ENCODE results near the gene CPNE4.
"Not testable (repeated sequence)": the region's sequence is repeated elsewhere in the genome, so short reads cannot be mapped to it uniquely, and the experiment has no call there.

CPNE4 gene

DNA sequence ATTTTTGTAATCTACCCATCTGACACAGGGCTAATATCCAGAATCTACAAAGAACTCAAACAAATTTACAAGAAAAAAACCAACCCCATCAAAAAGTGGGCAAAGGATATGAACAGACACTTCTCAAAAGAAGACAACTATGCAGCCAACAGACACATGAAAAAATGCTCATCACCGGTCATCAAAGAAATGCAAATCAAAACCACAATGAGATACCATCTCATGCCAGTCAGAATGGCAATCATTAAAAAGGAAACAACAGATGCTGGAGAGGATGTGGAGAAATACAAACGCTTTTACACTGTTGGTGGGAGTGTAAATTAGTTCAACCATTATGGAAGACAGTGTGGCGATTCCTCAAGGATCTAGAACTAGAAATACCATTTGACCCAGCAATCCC, 548.3 kb downstream of the CPNE4 start:
- not testable (repeated sequence) for H3K27ac ChIP-seq (ENCODE audit: low read depth, low read length); H3K9ac ChIP-seq (ENCODE audit: low read depth in 1 of 2, low read length in 2 of 2); H3K9me3 ChIP-seq (ENCODE audit: control insufficient read depth in 1 of 2, low read length in 2 of 2); H3K27me3 ChIP-seq (ENCODE audit: control insufficient read depth in 1 of 2, insufficient read depth in 2 of 2, low read length in 2 of 2); H3K4me3 ChIP-seq (ENCODE audit: low read depth in 1 of 2, low read length in 2 of 2); H3K4me1 ChIP-seq (ENCODE audit: control insufficient read depth in 1 of 2, insufficient read depth in 2 of 2, low read length in 2 of 2)
- peaks cover 0 to 38% of the 10 kb centered on the region in 2 donors for H3K36me3 ChIP-seq (ENCODE audit: control insufficient read depth in 1 of 2, insufficient read depth in 2 of 2, low read length in 2 of 2)

GRCh38 chr3:131485119-131485518, 549.7 kb downstream of the CPNE4 start:
- H3K27ac ChIP-seq (ENCODE audit: low read depth, low read length) = no peak overlapping the region
- H3K4me3 ChIP-seq (ENCODE audit: low read depth in 1 of 2, low read length in 2 of 2) = no peak overlapping the region
- no peaks in the 10 kb centered on the region for H3K27me3 ChIP-seq (ENCODE audit: control insufficient read depth in 1 of 2, insufficient read depth in 2 of 2, low read length in 2 of 2)
- peaks cover 0 to 29% of the 10 kb centered on the region in 2 donors for H3K36me3 ChIP-seq (ENCODE audit: control insufficient read depth in 1 of 2, insufficient read depth in 2 of 2, low read length in 2 of 2)
- no peaks in the 10 kb centered on the region for H3K4me1 ChIP-seq (ENCODE audit: control insufficient read depth in 1 of 2, insufficient read depth in 2 of 2, low read length in 2 of 2)
- no peak overlapping the region for H3K9ac ChIP-seq (ENCODE audit: low read depth in 1 of 2, low read length in 2 of 2)
- no peaks in the 10 kb centered on the region for H3K9me3 ChIP-seq (ENCODE audit: control insufficient read depth in 1 of 2, low read length in 2 of 2)

- peaks cover 0 to 28% of the 10 kb centered on the region in 2 donors for H3K36me3 ChIP-seq (ENCODE audit: control insufficient read depth in 1 of 2, insufficient read depth in 2 of 2, low read length in 2 of 2)
- H3K4me1 ChIP-seq (ENCODE audit: control insufficient read depth in 1 of 2, insufficient read depth in 2 of 2, low read length in 2 of 2) = no peaks in the 10 kb centered on the region
- no peak overlapping the region for H3K27ac ChIP-seq (ENCODE audit: low read depth, low read length)
- H3K27me3 ChIP-seq (ENCODE audit: control insufficient read depth in 1 of 2, insufficient read depth in 2 of 2, low read length in 2 of 2) = no peaks in the 10 kb centered on the region
- no peaks in the 10 kb centered on the region for H3K9me3 ChIP-seq (ENCODE audit: control insufficient read depth in 1 of 2, low read length in 2 of 2)
- H3K9ac ChIP-seq (ENCODE audit: low read depth in 1 of 2, low read length in 2 of 2) = no peak overlapping the region
- H3K4me3 ChIP-seq (ENCODE audit: low read depth in 1 of 2, low read length in 2 of 2) = no peak overlapping the region
Measured at GRCh38 chr3:131484496-131485111, 550.2 kb downstream of the CPNE4 start.
